ENCODE measurements around the gene SLC10A7. TPM values are rescaled to one million over a fixed set of nuclear protein-coding genes. Genes with fewer than 3 reads are reported as not detected.
A peak's percentile ranks its signal among the peaks of the same experiment; 100 is the strongest.

SLC10A7 gene
- total and polyA plus RNA-seq, 9 of the 15 experiments (the other 6 are each of a cell fraction or from before 2014, with no cell fraction given): 6.4 to 22.8 (median 16.1) TPM

DNA sequence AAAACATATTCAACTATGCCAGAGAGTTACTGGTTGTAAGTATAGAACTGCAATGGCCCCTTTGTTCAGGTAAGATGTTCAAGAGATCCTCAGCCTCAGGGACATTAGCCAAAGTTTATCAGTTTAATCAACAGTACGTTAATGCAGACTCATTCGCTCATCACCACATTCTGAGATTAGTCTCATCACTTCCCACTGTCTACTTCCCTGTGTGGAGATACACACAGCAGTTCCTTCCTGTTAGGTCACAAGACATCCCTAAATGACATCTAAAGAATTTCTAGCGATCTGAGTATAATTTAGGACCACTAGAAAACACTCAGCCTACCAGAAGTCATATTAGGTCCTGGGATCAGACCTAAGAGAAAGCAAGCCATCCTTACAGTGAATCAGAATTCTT, 10.4 kb downstream of the SLC10A7 start (continued):
- no peak for TF ChIP-seq GABPB2 (CRISPR knock-in tag; conservative IDR thresholded peaks at IDR 0.05)
- TF ChIP-seq SMAD4 (CRISPR knock-in tag; conservative IDR thresholded peaks at IDR 0.05): no peak
- no peak for TF ChIP-seq MBD1 (CRISPR knock-in tag; IDR thresholded peaks at IDR 0.05)
- TF ChIP-seq POLR2G (IDR thresholded peaks at IDR 0.05; ENCODE audit: low read depth, low read length): no peak
- TF ChIP-seq EP300 (IDR thresholded peaks at IDR 0.05; ENCODE audit: low read length): peak; percentile 50; the same call in 1 of the 2 replicates
- peak; percentile 81 for TF ChIP-seq NFE2 (IDR thresholded peaks at IDR 0.05; ENCODE audit: low read depth)
- TF ChIP-seq ETV1 (tag; conservative IDR thresholded peaks at IDR 0.05; ENCODE audit: low read depth): peak; percentile 65
- TF ChIP-seq ZBTB8A (IDR thresholded peaks at IDR 0.05; ENCODE audit: partially characterized antibody): no peak
- no peak for TF ChIP-seq ZNF140 (CRISPR knock-in tag; IDR thresholded peaks at IDR 0.05)
- TF ChIP-seq CEBPB (tag; IDR thresholded peaks at IDR 0.05): no peak
- no peak for TF ChIP-seq LCOR (CRISPR knock-in tag; IDR thresholded peaks at IDR 0.05)
- TF ChIP-seq RHOXF2B (CRISPR knock-in tag; conservative IDR thresholded peaks at IDR 0.05): no peak
- TF ChIP-seq XRCC5 (IDR thresholded peaks at IDR 0.05; ENCODE audit: low read depth, low read length): no peak
- no peak for TF ChIP-seq C11orf30 (IDR thresholded peaks at IDR 0.05; ENCODE audit: low read depth)
- no peak for TF ChIP-seq NR3C1 (CRISPR knock-in tag; IDR thresholded peaks at IDR 0.05)

Measured in K562 (cell line).